Transverse colon (tissue), 4 donors: Measurements from ENCODE around the gene SEMA3E.
"Not testable (repeated sequence)": the region's sequence is repeated elsewhere in the genome, so short reads cannot be mapped to it uniquely, and the experiment has no call there.

ENCODE experiments used
- CTCF ChIP-seq, 5 experiments: fragments of 200-600 bp in 3 of 5; fragments of 450-650 bp in 2 of 5; sonication (generic) in 3 of 5; IDR thresholded peaks; 1 replicate in 2 of 5; 2 replicates in 3 of 5; pipeline ENCODE4 v1.5.1; 2016 to 2017; ENCODE audit warnings: antibody characterized with exemption in 5 of 5, inconsistent platforms in 3 of 5, mild to moderate bottlenecking in 2 of 5, moderate library complexity in 1 of 5
- EP300 ChIP-seq: sonication (generic); formaldehyde crosslinking; IDR thresholded peaks from one replicate; pipeline ENCODE4 v1.6.1; 2017; ENCODE audit warnings: antibody characterized with exemption, low read depth
- POLR2A ChIP-seq: fragments of 450-650 bp; IDR thresholded peaks from one replicate; pipeline ENCODE4 v1.6.1; 2016; ENCODE audit warnings: antibody characterized with exemption, mild to moderate bottlenecking, moderate library complexity
- POLR2AphosphoS5 ChIP-seq, 3 donors: sonication (generic); formaldehyde crosslinking; IDR thresholded peaks; one replicate each; pipeline ENCODE4 v1.6.1; 2016; ENCODE audit warnings: antibody characterized with exemption in 3 of 3

- not testable (repeated sequence) for TF ChIP-seq POLR2AphosphoS5 (IDR thresholded peaks at IDR 0.05); CTCF (IDR thresholded peaks at IDR 0.05); POLR2A; EP300
Observed at GRCh38 chr7:83459101-83459929, 189.6 kb downstream of the SEMA3E start.
